Lung (tissue), 12 donors: ENCODE measurements around the gene RAB13. TPM values are rescaled to one million over a fixed set of nuclear protein-coding genes. Genes with fewer than 3 reads are reported as not detected.

ENCODE experiments used
- ATAC-seq: fragments of 200-7000 bp; cut with Tn5 transposase; one replicate; pipeline ENCODE4 v1.9.1; 2020; ENCODE audit warnings: moderate number of reproducible peaks; ENCODE audit not compliant: insufficient read depth, low FRiP score
- DNase-seq, 3 donors: peaks; one replicate each; pipeline ENCODE4 v3.0.0-alpha.2; 2013 to 2017
- H3K27ac ChIP-seq, 2 donors: one replicate each; pipeline ENCODE4 v1.5.1; 2013; ENCODE audit warnings: mild to moderate bottlenecking in 2 of 2, moderate library complexity in 2 of 2, control low read depth in 1 of 2, inconsistent platforms in 1 of 2, low read depth in 1 of 2, low read length in 1 of 2
- H3K27me3 ChIP-seq, 3 donors: one replicate each; pipeline ENCODE4 v1.5.1; 2013; ENCODE audit warnings: low read length in 2 of 3; ENCODE audit not compliant: control insufficient read depth in 3 of 3, insufficient read depth in 3 of 3
- H3K36me3 ChIP-seq, 4 donors: one replicate each; pipeline ENCODE4 v1.5.1; 2013; ENCODE audit warnings: low read length in 4 of 4, mild to moderate bottlenecking in 1 of 4, moderate library complexity in 1 of 4; ENCODE audit not compliant: control insufficient read depth in 4 of 4, insufficient read depth in 4 of 4
- H3K4me1 ChIP-seq, 5 donors: one replicate each; pipeline ENCODE4 v1.5.1; 2013; ENCODE audit warnings: low read length in 5 of 5, mild to moderate bottlenecking in 2 of 5, moderate library complexity in 1 of 5; ENCODE audit not compliant: control insufficient read depth in 5 of 5, insufficient read depth in 5 of 5
- H3K4me3 ChIP-seq: one replicate; pipeline ENCODE4 v1.5.1; 2013; ENCODE audit warnings: mild to moderate bottlenecking, control low read depth, moderate library complexity
- H3K9ac ChIP-seq, 2 donors: one replicate each; pipeline ENCODE4 v1.5.1; 2013; ENCODE audit warnings: low read length in 2 of 2, control low read depth in 1 of 2; ENCODE audit not compliant: insufficient read depth in 1 of 2
- H3K9me3 ChIP-seq, 4 donors: one replicate each; pipeline ENCODE4 v1.5.1; 2013; ENCODE audit warnings: low read length in 3 of 4, mild to moderate bottlenecking in 1 of 4, moderate library complexity in 1 of 4; ENCODE audit not compliant: control insufficient read depth in 4 of 4, insufficient read depth in 3 of 4
- WGBS, 2 donors: extraction: QIAGEN DNeasy Blood & Tissue Kit; methylation state at CpG; one replicate each; pipeline ENCODE4 v1.1.7; 2013; 5-methylcytosine and 5-hydroxymethylcytosine counted together
- polyA plus RNA-seq, 2 donors: library from polyadenylated mRNA; stranded (reverse); fragments of 200-250 nt; gene quantifications; one replicate each; pipeline ENCODE4 v1.2.1, GENCODE V29; 2013
- total RNA-seq, 2 donors: library from RNA; depleted of rRNA in 1 of 2; stranded (reverse); fragments of >200 nt in 1 of 2; gene quantifications; one replicate each; pipeline ENCODE4 v1.2.1, GENCODE V29; 2014 to 2021
- TF ChIP-seq, protein P1 (sequence below): IDR thresholded peaks from 2 replicates; pipeline ENCODE4 v1.5.1; 2012; ENCODE audit warnings: mild to moderate bottlenecking; ENCODE audit errors: control extremely low read depth, extremely low read depth
- donor health status: control.
- donor health status: control.
- donor health status: Bipolar disorder and iron deficiency.
- donor health status: healthy.
- donor health status: DM: yes; HTN: yes; CAD: no.

RAB13 gene
- total and polyA plus RNA-seq, 4 donors: 54.6 to 229 (median 138) TPM

DNA sequence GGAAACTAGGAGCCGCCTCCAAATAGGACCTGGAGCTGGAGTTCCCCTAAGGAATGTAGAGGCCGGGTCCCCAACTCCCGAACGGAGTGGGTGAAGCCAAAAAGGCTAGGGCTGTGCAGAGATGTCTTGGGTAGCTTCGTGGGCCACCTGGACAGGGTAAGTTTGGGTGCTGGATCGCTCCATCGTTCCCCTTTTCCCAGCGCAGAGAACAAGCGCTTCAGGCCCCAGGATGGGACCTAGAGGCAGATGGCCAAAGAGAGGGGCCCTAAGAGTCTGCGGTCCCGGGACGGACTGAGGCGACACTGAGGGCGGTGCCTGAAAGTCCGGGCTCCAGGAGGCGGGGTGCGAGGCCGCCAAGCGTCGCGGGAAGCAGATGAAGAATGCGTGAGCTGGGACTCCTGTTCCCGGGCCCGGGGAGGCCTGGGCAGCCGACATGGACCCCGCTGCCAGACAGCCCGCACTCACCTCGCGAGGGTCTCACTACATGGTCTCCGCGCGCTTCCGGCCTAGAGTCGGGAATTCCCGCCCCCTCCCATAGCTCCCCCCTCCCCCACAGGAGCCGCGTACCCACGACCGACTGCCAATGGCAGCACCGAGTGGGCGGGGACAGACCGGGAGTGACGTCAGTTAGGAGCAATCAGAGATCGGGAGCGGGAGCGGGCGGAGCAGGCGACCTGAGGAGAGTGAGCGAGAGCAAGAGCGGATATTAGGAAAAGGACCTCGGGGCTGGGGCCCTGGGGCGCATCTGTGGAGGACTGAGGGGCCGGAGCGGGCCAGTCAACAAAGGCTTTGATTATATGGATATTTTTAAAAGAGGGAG lies 22.9 kb downstream of the RAB13 start, which contains the start of gene SLC39A1:
Gene SLC39A1 (minus strand): TSS at position 508 of the 820 bp plus-strand sequence. CDS start 822 bp downstream, outside the sequence.
- Histone ChIP-seq H3K36me3 (peaks cover 0 to 9% (median 7%) of the 10 kb centered on the region in 4 donors), H3K27me3 (no peaks in the 10 kb centered on the region), H3K9me3 (no peaks in the 10 kb centered on the region), H3K9ac (peak within 1 kb of the TSS; percentile 85 to 96), H3K4me1 (peaks cover 7 to 50% (median 12%) of the 10 kb centered on the region in 5 donors), H3K27ac (peak within 1 kb of the TSS; percentile 94 to 96), H3K4me3 (peak within 1 kb of the TSS; percentile 59)
- DNase-seq: peak; percentile 99
- TF ChIP-seq, protein P1, sequence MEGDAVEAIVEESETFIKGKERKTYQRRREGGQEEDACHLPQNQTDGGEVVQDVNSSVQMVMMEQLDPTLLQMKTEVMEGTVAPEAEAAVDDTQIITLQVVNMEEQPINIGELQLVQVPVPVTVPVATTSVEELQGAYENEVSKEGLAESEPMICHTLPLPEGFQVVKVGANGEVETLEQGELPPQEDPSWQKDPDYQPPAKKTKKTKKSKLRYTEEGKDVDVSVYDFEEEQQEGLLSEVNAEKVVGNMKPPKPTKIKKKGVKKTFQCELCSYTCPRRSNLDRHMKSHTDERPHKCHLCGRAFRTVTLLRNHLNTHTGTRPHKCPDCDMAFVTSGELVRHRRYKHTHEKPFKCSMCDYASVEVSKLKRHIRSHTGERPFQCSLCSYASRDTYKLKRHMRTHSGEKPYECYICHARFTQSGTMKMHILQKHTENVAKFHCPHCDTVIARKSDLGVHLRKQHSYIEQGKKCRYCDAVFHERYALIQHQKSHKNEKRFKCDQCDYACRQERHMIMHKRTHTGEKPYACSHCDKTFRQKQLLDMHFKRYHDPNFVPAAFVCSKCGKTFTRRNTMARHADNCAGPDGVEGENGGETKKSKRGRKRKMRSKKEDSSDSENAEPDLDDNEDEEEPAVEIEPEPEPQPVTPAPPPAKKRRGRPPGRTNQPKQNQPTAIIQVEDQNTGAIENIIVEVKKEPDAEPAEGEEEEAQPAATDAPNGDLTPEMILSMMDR: no peak
- peak; percentile 74 for ATAC-seq
- WGBS, 2 donors: 1% methylated on average over 51 to 54 of the region's 54 CpGs

DNA sequence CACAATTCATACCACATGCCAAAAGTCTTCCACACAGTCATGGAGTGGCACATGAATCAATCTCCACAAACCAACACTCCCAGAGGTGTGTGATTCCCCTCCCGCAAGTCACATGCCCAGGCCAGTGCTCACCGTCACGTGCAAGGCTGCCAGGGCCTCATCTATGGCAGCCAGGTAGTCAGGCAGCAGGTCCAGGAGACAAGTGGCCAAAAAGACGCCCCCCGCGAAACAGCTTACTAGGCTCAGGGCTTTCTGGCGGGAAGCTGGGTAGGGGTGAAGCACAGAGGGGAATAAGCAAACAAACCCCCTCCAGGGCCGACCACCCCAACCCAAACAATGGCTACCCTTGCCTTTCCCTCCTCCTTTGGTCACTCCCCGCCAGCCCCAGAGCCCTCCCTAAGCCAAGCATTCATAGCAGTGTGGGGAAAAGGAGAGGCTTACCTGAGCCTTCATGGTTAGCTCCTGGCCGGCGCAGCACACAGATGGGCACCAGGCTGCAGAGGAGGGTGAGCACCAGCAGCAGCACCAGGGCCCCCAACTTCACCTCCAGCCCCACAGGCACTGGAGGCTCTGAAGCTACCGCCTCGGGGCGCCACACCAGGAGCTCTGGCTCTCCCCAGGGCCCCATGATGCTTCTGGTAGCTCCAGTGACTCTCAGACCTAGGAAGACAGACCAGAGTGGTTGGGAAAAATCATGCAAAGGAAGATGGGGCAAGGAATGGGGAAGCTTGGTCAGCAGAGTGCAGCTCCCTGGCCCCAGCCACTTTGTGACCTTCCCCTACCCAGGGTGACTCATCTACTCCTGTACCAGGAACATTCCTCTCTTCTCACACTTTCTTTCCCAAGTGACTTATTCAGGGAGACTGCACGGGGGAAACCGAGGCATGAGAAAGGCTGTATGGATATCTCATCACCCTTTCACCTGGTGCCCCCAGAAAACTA lies 23.8 kb downstream of the RAB13 start:
- H3K27me3 ChIP-seq: no peaks in the 10 kb centered on the region
- H3K9me3 ChIP-seq: no peaks in the 10 kb centered on the region
- H3K4me3 ChIP-seq: peak overlapping the region; percentile 59
- H3K36me3 ChIP-seq: peaks cover 0 to 9% (median 7%) of the 10 kb centered on the region in 4 donors
- 44 to 62% methylated on average over 16 of the region's 16 CpGs for WGBS, 2 donors
- ATAC-seq: no peak
- TF ChIP-seq, protein P1: no peak
- H3K27ac ChIP-seq: peak overlapping the region; percentile 94 to 96
- peaks cover 9 to 54% (median 13%) of the 10 kb centered on the region in 5 donors for H3K4me1 ChIP-seq
- DNase-seq: peak in 1 of 3 donors; percentile 12
- peak overlapping the region; percentile 78 to 85 for H3K9ac ChIP-seq

GRCh38 chr1:153961421-153961820 lies 24.7 kb downstream of the RAB13 start:
- Histone ChIP-seq H3K36me3 (peaks cover 0 to 9% (median 7%) of the 10 kb centered on the region in 4 donors), H3K4me1 (peaks cover 14 to 58% (median 15%) of the 10 kb centered on the region in 5 donors), H3K9ac (peak overlapping the region in 1 of 2 donors; percentile 8), H3K27me3 (no peaks in the 10 kb centered on the region), H3K9me3 (no peaks in the 10 kb centered on the region), H3K27ac (peak overlapping the region; percentile 54 to 94), H3K4me3 (no peak overlapping the region)
- 78 to 81% methylated on average over 4 of the region's 4 CpGs for WGBS, 2 donors
- DNase-seq: no peak
- TF ChIP-seq, protein P1: no peak
- ATAC-seq: no peak
